ENCODE measurements around the gene PHAF1.

Gene PHAF1

DNA sequence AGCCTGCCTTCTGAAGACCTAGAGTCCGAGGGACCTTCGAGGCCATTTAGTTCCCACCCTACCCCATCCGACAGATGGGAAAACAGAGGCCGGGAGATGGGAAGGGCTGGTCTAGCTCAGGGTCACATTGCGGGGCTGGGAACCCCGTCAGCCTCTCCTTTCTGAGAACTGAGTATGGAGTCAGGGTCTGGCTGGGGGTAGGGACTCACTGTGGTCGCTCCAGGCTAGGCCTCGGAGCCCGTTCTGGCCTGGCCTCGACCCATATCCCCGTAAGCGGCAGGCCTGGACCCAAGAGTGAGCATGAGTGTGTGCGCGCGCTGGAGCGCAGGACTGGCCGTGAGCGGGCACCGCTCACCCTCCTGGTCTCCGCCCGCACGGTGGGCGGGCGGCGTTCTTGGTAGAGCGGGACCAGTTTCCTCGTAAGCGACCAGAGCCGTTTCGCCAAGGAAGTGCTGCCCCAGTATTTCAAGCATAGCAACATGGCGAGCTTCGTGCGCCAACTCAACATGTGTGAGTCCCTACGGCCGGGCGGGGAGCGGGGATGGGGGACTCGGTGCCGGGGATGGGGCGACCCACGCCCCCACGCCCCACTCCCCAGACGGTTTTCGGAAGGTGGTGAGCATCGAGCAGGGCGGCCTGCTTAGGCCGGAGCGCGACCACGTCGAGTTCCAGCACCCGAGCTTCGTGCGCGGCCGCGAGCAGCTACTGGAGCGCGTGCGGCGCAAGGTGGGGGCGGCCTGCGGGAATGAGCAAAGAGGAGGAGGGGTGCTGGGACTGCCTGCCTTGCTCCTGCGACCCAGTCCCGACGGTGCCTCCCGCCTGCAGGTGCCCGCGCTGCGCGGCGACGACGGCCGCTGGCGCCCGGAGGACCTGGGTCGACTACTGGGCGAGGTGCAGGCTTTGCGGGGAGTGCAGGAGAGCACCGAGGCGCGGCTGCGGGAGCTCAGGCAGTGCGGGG, 55.7 kb downstream of the PHAF1 start:
- no peak for DNase-seq

DNA sequence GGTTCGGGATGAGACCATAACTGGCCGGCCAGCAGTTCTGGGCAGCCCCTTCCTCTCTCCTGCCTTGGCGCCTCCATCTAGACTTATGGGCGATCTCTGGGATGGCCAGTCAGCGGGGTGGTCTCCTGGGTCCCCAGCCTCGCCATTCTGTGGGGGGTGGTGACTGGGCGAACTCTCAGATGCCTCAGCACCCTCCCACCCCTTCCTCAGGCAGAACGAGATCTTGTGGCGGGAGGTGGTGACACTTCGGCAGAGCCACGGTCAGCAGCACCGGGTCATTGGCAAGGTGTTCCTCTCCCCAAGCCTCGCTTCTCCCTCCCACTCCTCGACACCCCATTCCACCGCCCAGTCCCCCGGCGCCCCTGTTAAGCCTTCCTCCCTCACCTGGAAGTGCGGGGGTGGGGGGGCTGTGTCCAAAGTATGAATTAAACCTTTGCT, 56.4 kb downstream of the PHAF1 start:
- DNase-seq, result no peak

DNA sequence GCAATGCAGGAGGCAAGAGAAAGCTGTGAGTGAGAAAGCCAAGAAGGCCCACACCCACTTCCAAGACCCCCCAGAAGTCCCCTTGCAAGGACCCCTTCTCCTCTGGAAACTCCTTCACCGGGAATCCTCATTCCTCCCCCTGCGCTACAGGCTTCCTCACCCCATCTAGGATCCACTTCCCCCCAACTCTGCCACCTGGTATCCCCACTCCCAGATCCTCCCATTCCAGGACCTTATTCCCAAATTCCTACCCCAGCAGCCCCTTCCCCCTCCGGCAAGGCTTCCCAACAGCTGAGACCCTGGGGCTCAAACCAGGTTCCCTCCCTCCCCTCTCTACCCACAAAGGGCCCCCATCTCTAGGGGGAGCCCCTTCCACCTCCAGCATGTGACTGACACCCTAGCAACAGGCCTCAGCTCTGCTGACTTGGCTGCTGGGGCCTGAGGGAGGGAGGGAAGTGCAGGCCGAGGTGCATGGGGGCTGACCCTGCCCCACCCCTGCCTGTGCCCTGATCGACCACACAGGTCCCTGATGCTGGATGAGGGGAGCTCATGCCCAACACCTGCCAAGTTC, 56.9 kb downstream of the PHAF1 start:
- no peak for DNase-seq

GRCh38 chr16:67167588-67167987, 57.8 kb downstream of the PHAF1 start:
- DNase-seq, result no peak

DNA sequence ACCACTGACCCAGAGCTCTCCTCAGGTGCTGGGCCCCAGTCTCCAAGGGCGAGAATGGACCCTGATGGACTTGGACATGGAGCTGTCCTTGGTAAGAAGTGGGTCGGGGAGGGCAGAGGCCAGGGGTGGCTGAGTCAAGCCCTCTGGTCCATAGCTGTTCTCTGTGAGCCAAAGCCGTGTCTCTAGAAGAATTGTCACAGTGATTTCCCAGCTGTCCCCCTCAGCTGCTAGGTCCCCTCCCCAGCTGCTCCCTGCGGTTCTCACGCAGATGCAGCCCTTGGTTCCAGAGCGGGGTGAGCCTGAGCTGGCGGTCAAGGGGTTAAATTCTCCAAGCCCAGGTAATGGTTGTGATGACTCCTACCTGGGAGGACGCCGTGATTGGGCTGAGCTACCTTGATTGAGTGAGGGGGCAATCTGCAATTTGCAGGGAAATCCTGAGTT, 59.3 kb downstream of the PHAF1 start:
- no peak for DNase-seq

DNA sequence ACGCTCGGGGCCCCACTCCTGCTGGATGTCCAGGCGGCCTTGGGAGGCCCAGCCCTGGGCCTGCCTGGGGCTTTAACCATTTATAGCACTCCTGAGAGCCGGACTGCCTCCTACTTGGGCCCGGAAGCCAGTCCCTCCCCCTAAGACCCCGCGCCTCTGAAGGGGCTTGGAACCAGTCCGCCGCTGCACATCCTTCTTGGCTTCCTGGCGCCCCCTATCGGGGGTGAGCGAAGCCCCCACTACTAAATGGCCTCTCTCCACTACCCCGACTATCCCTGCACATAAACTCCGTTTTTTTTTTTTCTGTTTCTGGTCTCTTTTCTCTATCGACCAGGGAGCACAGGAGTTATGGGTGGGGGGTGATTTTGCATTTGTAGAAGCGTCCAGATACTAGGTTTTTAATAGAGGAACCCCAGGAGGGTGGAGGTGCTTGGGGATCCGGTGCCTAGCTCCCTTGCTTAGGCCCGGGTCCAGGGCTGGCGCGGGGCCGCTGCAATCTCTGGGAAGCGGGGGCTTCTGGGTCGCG, 60.0 kb downstream of the PHAF1 start:
- DNase-seq, result peak; percentile 49

DNA sequence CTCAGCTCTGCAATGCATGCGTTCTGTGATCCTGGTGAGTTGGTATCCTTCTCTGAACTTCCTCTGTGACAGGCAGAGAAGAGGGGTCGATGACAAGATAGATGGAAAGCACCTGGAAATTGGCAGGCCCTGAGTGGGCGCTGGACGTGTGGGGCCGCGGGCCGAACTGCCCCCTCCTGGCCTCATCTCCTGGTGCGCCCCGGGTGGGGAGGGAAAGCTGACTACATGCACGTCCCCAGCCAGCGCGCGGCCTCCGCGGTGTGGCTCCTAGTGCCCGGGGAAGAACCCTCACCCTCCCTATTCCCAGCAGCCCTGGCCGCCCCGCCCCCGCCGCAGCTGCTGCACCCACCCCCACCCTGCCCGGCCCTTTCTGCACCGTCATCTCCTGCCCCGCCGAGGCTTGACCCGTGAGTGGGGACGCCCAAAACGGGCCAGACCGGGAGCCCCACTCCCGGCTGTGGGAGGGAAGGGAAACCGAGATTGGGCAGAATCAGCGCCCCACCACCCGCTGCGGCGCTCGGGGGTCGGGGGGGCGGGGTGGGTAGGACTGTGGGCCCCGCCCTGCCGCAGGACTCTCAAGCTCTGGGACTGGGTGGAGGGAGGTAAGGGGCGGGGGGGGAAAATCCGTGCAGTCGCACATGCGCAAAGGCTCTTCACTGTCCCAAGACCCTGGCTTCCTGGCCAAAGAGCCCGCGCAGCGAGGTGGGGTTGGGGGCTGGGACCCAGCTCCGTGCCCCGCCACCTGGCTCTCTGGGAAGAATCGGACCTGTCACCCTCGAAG, 60.6 kb downstream of the PHAF1 start, which contains the start of gene NOL3:
TSS of gene NOL3 (plus strand) at position 371 of the 781 bp plus-strand sequence.
- peak; percentile 82 for DNase-seq

GRCh38 chr16:67170949-67171649, 61.4 kb downstream of the PHAF1 start:
- DNase-seq, result peak; percentile 36

DNA sequence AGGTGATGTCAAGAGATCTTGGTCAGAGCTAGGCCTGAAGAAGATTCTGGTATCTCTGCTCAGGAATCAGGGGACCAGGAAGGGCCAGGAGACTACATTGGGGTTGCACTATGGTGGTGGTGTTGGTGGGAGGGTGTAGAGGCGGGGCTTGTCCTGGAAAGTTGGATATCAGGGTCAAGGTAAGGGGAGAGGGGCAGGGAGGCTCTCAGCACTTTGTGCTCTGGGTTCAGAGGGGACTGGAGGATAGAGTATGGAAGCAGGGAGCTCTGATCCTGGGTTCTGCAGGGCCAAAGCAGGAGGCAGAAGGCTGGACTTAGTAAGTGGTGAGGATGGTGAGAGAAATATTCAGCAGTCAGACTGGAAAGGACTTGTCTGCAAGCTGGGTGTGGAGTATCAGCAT, 63.6 kb downstream of the PHAF1 start:
- no peak for DNase-seq

DNA sequence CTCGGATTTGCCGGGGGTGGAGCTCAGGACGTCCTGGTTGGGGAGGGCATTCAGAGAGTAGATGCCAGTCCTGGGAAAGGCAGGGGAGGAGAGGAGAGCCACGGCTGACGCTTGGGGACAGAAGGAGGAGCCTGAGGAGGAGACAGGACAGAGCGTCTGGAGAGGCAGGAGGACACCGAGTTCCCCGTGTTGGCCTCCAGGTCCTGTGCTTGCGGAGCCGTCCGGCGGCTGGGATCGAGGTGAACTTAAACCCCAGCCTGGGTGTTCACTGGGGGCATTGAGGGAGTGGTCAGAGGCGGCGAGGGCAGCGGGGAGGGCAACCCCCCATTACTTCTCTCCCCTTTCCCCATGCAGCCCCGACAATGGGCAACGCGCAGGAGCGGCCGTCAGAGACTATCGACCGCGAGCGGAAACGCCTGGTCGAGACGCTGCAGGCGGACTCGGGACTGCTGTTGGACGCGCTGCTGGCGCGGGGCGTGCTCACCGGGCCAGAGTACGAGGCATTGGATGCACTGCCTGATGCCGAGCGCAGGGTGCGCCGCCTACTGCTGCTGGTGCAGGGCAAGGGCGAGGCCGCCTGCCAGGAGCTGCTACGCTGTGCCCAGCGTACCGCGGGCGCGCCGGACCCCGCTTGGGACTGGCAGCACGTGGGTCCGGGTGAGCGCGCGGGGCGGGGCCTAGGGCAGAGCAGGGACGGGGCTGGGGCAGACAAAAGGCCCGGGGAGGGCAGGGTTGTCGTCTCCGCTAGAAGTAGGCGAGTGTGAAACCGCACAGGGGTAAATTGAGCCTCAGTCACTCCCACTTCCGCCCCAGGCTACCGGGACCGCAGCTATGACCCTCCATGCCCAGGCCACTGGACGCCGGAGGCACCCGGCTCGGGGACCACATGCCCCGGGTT, 64.3 kb downstream of the PHAF1 start:
- DNase-seq, result peak; percentile 74

DNA sequence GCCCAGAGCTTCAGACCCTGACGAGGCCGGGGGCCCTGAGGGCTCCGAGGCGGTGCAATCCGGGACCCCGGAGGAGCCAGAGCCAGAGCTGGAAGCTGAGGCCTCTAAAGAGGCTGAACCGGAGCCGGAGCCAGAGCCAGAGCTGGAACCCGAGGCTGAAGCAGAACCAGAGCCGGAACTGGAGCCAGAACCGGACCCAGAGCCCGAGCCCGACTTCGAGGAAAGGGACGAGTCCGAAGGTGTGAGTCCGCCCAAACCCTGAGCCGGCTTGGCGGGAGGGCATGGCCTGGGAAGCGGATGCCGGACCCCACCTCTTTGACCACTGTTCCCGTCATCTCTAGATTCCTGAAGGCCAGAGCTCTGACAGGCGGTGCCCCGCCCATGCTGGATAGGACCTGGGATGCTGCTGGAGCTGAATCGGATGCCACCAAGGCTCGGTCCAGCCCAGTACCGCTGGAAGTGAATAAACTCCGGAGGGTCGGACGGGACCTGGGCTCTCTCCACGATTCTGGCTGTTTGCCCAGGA, 65.0 kb downstream of the PHAF1 start:
- DNase-seq, result no peak

DNA sequence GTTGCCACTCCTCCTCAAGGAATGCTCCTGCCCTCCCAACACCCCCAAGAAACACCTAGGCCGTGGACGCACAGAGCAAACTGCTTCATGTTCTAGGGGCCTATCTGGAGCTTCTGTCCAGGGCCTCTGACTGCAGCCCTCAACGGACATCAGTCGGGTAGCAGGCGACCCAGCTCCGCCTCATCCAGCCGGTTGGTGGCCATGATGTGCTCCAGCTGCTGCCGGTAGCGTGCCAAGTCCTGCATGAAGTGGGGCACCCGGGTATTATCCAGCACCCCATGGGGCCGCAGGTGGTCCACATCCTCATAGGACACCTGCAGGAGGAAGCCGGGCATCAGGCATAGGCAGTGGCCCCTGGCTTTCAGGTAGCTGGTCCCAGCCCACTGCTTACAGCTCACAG, 66.9 kb downstream of the PHAF1 start:
- DNase-seq, result no peak

DNA sequence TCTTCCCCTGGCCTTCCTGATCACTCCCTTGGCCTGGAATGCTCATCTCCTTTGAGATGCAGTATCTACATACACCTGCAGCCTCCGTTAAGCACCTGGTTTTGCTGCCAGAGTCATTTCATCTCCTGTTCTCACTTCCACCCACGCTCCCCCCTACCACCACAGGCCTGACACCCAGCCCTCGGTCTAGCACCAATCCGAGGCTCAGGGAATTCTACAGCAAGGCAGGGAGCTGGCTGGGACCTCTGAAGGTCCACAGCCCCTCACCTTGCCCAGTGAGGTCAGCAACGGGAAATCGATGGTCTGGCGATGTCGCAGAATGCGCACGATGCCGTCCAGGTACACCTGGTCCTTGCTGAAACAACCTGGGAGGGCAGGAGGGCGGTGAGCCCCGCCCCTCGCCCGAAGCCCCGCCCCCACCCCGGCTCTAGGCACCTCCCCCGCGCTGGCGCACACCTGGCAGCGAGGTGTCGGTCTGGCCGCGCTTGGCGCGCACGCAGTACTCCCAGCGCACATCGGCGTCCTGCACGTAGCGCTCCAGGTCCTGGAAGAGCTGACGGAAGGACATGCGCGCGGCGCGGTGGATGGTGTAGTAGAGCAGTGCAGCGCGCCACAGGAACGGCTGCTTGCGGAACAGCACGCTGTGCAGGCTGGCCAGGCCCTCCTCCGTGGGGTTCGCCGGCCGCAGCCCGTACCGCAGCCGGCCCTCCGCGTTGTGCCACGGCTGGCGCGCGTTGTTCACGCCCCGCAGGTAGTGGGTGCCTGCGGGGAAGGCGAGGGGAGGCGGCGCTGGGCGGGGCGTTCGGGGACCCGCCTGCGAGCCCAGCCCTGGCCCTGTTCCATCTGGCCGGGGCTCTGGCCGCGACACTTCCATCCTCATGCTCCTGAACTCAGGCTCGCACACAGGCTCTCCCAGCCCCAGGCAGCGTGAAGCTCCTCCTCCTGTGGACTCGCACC, 68.3 kb downstream of the PHAF1 start:
- peak; percentile 47 for DNase-seq

GRCh38 chr16:67179421-67180080, 69.8 kb downstream of the PHAF1 start:
- no peak for DNase-seq

- no peak for DNase-seq
These were observed 70.4 kb downstream of the PHAF1 start for GRCh38 chr16:67180166-67180565.

GRCh38 chr16:67181346-67181745, 71.6 kb downstream of the PHAF1 start:
- peak; percentile 80 for DNase-seq

- no peak for DNase-seq
These were observed 72.5 kb downstream of the PHAF1 start for GRCh38 chr16:67182288-67182687.

DNA sequence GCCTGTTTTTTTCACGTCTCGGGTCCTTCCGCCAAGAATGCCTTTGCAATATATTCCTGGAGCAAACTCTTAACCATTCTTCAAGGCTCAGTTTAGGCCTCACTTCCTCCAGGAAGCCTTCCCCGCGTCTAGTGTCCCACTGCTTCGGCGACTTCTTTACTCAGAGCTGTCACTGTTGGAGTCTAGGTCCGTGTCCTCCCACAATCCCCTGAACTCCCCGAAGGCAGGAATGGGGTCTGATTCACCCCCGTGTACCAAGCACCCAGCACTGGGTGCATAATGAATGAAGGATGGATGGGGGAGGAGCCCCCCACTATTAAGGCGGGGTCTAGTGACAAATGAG, 73.5 kb downstream of the PHAF1 start:
- DNase-seq, result no peak

Data from fibroblast of skin of right biceps (primary cell).